Activated naive CD8-positive, alpha-beta T cell treated with anti-CD3 and anti-CD28 coated beads, Interleukin-2, amount 50 U/mL, for 16 hours (primary cell): Measurements from ENCODE around the gene PTPDC1.
"Not testable (repeated sequence)": the region's sequence is repeated elsewhere in the genome, so short reads cannot be mapped to it uniquely, and the experiment has no call there.

Experiments
- DNase-seq: peaks from one replicate; pipeline ENCODE4 v3.0.0-alpha.2; 2020; ENCODE audit warnings: low read depth, low spot score

PTPDC1 gene

DNA sequence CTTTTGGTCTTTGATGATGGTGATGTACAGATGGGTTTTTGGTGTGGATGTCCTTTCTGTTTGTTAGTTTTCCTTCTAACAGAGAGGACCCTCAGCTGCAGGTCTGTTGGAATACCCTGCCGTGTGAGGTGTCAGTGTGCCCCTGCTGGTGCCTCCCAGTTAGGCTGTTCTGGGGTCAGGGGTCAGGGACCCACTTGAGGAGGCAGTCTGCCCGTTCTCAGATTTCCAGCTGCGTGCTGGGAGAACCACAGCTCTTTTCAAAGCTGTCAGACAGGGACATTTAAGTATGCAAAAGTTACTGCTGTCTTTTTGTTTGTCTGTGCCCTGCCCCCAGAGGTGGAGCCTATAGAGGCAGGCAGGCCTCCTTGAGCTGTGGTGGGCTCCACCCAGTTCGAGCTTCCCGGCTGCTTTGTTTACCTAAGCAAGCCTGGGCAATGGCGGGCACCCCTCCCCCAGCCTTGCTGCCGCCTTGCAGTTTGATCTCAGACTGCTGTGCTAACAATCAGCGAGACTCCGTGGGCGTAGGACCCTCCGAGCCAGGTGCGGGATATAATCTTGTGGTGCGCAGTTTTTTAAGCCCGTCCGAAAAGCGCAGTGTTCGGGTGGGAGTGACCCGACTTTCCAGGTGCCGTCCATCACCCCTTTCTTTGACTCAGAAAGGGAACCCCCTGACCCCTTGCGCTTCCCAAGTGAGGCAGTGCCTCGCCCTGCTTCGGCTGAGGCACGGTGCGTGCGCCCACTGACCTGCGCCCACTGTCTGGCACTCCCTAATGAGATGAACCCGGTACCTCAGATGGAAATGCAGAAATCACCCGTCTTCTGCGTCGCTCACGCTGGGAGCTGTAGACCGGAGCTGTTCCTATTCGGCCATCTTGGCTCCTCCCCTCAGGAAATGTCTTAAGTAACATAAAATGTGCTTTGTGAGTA lies 10.2 kb downstream of the PTPDC1 start:
- DNase-seq, result not testable (repeated sequence)

DNA sequence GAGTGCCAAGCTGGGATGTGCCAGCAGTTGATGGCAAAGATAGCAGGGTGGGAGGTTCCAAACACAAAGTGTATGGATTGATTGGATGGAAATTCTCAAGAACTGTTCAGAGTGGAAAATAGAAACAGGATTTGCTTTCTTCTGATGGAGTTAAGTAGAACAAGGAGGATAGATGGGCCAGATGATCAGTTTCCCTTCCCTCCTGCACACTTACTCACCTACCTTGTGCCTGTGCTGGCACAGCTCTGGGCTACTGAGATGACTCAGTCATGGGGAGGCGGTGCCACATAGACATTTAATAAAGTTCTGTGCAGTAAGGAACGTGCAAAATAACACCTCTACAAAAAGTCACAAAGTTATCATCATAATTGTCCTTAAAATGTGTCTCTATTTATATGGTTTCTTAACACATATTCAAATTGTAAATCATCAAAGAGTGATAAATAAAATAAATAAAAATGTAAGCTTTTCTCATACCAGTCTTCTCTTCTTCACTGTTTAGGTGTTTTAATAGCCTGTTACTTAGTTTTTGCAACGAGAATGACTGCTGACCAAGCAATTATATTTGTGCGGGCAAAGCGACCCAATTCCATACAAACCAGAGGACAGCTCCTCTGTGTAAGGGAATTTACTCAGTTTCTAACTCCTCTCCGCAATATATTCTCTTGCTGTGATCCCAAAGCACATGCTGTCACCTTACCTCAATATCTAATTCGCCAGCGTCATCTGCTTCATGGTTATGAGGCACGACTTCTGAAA lies 12.7 kb downstream of the PTPDC1 start:
- no peak for DNase-seq

DNA sequence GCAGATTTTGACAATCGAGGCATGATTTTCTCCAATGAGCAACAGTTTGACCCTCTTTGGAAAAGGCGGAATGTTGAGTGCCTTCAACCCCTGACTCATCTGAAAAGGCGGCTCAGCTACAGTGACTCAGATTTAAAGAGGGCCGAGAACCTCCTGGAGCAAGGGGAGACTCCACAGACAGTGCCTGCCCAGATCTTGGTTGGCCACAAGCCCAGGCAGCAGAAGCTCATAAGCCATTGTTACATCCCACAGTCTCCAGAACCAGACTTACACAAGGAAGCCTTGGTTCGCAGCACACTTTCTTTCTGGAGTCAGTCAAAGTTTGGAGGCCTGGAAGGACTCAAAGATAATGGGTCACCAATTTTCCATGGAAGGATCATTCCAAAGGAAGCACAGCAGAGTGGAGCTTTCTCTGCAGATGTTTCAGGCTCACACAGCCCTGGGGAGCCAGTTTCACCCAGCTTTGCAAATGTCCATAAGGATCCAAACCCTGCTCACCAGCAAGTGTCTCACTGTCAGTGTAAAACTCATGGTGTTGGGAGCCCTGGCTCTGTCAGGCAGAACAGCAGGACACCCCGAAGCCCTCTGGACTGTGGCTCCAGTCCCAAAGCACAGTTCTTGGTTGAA lies 13.6 kb downstream of the PTPDC1 start:
- no peak for DNase-seq

DNA sequence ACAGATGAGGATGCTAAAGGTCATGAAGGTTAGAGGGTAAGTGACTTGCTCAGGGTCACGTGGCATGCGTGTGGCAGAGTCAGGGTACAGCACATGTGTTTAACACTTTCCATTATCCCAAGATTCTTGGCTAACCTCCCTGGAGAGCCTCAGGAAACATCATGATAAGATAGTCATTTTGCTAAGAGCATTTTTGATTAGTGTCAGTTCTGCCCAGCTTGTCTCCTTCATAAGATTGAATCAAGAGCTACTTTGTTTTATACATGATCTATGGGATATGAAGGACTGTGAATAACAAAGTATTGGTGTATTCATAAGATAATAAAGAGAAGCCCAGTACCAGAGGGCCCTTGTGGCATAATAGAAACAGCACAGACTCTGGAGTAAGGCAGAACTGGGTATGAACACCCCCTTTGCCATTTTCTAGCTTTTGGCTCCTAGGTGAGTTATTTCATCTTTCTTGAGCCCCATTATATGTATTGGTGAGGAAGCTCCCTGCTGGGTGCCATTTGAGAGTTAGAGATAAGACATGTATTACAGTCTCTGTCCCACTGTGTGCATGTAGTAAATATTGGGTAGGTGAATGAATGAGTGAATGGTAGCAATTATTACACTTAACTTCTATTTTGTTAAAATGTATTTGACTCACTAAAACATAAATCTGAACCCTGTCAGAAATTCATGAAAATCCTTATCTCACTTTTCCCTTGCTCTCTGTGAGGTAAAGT lies 16.1 kb downstream of the PTPDC1 start:
- no peak for DNase-seq

DNA sequence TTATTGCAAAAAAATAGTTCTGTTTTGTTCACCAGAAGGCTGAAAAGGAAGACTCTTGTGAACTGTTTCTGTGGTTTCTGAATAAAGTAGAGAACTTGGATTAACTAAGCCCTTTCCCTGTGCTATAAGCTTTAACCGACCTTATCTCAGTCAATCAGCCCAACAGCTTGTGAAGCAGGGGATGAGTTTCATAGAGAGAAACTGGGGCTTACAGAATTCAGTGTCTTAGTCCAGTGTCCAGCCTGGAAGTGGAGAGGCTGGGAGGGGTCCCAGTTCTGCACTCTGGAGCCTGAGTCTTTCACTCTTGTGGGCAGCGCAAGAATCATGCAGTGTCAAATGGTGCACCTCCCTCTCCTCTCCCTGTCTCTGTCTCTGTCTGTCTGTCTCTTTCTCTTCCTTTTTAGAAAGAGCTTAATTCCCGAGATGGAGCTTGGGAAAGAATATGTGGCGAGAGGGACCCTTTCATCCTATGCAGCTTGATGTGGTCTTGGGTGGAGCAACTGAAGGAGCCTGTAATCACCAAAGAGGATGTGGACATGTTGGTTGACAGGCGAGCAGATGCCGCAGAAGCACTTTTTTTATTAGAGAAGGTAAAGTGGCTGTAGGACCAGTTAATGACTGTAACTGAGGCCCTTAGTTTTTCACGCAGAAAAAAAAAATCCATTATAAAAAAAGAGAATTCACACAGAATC lies 17.0 kb downstream of the PTPDC1 start:
- DNase-seq, result no peak

DNA sequence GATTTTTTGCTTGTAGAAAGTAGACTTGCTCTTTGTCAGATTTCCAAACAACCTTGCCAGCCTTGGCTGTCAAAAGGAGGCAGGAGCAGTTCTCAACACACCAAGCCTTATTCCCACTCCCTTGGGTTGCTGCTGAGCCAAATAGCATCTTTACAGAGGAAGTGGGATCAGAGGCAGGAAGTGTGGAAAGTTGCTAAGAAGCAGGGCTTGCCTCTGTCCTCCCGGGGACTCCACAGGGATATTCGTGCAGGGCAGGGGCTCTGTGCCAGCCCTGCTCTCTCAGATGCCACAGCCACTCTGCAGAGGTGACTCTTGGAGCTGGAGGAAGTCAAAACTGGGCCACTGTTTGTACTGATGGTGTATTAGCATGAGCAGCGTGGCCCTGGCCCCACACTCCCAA lies 24.3 kb downstream of the PTPDC1 start:
- no peak for DNase-seq

DNA sequence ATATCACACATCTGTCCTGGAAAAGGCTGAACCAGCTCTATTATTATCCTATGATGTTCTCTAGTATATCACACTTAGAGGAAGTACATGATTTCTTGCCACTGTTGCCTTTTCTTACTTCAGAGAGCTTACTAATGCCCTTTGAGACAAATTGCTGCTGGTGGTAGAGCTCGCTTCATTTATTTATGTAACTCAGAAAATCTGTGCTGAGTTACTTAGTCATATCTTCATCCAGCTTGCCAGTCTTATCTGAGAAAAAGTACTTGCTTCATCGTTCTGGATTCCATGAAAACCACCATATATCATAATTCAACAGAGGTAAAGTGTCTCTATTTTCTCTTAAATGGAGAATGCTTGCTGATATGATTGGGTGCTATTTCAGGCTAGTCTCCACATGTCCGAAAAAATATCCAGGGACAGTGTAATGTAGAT lies 26.6 kb downstream of the PTPDC1 start:
- DNase-seq, result no peak

DNA sequence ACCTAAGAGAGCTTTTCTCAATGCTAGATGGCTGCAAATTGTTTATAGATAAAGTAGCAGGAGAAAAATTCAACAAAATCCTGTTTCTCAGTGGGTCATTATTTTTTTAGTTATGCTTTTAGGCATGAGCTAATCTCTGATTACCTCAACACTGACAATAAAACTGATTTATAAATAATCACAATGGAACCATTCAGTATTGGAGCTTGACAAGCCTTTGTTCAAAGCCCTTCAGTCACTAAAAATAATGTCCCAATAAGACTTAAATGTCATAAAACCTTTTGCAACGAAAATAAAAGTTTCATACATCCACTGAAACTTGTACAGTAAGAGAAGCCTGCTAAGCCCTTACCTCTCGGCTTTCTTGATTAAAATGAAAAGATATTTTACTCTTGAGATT lies 27.2 kb downstream of the PTPDC1 start:
- no peak for DNase-seq

DNA sequence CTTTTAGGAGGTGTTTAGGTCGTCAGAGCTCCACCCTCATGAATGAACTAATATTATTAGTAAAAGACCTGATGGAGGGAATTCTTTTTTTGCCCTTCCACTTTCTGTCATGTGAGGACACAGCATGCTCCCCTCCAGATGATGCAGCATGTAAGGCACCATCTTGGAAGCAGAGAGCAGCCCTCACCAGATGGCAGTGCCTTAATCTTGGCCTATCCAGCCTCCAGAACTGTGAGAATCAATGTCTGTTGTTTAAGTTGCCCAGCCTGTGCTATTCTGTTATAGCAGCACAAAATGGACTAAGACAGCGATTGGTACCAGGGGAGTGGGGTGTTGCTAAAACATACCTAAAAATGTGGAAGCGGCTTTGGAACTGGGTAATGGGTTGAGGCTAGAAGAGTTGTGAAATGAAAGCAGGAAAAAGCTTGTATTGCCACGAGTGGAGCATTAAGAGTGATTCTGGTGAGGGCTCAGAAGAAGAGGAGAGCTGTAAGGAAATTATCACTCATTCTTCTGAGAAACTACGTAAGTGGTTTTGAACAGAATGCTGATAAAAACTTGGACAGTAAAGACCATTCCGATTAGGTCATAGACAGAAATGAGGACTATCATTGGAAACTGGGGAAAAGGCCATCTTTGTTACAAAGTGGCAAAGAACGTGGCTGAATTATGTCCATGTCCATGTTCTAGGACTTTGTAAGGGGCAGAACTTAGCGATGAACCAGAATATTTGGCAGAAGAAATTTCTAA lies 28.6 kb downstream of the PTPDC1 start:
- DNase-seq, result no peak

DNA sequence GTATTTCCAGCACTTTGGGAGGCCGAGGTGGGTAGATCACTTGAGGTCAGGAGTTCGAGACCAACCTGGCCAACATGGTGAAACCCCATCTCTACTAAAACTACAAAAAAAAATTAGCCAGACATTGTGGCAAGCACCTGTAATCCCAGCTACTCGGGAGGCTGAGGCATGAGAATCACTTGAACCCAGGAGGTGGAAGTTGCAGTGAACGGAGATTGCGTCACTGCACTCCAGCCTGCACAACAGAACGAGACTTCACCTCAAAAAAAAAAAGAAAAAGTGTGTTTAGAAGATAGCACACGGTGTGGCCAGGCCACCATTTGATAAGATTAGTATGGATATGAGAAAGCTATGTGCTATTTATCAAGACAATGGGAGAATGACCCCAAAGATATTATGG lies 35.8 kb downstream of the PTPDC1 start:
- not testable (repeated sequence) for DNase-seq

DNA sequence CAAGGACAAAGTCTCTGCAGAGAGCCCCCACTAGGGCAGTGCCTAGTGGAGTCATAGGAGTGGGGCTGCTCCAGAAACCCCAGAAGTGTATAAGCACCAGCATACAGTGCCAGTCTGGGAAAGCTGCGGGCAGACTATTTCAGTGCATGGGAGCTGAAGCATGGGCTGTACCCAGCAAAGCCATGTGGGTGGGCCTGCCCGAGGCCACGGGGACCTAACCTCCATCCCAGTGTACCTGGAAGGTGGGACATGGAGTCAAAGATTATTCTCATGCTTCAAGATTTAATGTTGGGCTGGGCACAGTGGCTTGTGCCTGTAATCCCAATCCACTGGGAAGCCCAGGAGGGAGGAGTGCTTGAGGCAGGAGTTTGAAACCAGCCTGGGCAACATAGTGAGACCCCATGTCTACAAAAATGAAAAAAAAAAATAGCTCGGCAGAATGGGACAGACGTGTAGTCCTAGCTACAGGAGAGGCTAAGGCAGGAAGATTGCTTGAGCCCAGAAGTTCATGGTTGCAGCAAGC lies 36.7 kb downstream of the PTPDC1 start:
- DNase-seq, result no peak

DNA sequence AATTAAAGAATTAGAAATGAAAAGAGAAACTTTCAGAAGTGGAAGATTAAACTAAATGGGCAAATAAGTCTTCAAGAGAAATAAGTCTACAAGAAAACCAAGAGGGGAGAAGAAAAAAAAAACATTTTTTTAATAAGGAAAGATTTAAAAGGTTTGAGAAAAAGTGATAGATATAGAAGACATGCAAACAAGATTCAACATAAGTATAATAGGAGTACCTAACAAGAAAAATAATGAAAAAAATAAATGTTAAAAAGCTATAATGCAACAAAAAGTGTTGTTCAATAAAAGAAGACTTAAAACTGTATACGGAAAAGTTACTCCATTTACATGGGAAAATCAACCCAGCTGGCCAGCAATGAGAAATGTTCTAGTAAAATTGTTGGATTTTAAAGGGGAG lies 42.6 kb downstream of the PTPDC1 start:
- DNase-seq, result no peak

DNA sequence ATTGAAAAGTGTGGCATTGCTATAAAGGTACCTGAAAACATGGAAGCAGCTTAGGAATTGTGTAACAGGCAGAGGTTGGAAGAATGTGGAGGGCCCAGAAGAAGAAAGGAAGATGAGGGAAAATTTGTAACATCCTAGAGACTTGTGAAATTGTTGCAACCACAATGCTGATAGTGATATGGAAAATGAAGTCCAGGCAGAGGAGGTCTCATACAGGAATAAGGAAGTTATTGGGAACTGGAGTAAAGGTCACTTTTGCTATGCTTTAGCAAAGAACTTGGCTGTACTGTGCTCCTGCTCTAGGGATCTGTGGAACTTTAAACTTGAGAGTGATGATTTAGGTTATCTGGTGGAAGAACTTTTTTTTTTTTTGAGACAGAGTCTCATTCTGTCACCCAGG lies 43.5 kb downstream of the PTPDC1 start:
- DNase-seq, result no peak

DNA sequence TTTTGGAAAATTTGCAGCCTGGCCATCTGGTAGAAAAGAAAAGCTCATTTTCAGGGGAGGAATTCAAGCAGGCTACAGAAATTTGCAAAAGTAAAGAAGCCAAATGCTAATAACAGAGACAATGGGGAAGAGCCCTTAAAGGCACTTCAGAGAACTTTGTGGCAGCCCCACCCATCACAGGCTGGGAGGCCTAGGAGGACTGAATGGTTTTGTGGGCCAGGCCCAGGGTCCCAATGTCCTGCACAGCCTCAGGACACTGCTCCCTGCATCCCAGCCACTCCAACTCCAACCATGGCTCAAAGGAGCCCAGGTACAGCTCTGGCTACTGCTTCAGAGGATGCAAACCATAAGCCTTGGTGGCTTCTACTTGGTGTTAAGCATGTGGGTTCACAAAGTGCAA lies 44.3 kb downstream of the PTPDC1 start:
- no peak for DNase-seq

DNA sequence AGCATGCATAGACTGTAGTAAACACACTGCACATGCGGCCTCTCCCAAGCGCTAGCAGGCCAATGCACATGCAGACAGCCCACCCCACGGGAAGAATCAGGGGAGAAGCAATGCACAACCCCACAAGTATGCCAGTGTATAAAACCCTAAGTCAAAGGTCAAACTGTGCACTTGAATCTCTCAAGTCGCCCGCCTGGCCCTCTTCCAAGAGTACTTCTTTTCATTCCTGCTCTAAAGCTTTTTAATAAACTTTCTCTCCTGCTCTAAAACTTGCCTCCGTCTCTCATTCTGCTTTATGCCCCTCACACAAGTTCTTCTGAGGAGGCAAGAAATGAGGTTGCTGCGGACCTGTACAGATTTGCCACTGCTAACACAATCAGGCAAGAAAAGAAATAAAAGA lies 50.4 kb downstream of the PTPDC1 start:
- no peak for DNase-seq

DNA sequence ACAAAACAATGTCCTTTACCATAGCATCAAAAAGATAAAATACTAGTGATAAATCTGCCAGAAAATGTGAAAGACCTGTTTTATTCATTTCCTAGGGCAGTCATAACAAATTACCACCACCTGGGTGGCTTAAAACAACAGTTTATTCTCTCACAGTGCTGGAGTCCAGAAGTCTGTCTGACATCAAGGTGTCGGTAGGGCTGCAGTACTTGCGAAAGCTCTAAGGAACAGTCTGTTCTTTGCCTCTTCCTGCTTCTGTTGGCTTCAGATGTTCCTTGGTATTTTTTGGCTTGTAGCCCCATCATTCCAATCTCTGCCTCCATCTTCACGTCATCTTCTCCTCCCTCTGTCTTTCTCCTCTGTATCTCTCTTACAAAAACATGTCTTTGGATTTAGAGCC lies 51.0 kb downstream of the PTPDC1 start:
- DNase-seq, result no peak

DNA sequence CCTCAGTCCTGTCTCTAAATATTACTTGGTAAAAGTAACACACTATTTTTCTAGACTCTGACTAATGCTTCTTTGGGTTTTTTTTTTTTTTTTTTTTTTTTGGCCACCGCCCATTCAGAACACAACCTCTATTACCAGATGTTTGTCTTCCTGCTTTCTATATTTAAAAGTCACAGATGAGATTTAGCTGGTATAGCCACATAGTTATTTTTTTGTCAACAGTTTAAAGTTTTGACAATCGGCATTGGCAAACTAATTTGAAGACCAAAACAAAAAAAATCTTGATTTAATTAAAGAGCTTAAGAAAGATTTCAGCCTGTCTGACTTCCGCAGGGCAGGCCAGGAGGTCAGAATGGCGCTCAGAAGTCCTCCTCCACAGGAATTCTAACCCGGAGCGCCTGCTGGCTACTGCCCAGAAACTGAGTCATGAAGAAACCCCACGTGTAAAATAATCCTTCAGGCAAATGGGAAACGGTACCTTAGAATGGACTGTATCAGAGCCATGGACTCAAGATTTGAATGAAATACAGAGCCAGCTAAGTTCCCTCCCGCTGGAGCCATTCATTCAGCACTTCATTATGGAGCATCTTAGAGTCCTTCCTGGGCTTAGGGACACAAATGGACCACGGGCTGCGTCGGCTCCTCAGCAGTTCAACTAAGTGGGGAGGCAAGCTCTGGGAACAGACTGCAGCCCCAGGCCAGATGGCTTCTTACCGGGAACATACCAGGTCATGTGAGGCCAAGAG lies 55.6 kb downstream of the PTPDC1 start:
- no peak for DNase-seq

DNA sequence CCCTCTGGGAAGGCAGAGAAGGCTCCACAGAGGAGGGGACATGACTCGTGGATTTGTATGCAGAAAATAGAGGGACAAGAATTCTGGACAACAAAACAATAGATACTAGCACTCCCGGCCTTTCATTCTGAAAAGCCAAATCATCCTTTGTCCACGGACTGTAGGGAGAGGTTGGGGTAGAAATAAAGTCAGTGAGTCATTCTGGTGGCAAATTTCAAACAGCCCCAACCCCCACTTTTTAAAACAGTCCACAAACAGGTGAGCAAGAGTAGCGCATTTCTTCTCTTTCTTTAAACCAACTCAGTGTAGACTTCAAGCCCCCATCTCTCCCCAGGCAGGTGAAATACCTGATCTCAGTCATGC lies 56.1 kb downstream of the PTPDC1 start:
- no peak for DNase-seq
